Effector memory CD4-positive, alpha-beta T cell (primary cell): ENCODE results near the gene EYS.
"Not testable (repeated sequence)": the region's sequence is repeated elsewhere in the genome, so short reads cannot be mapped to it uniquely, and the experiment has no call there.

Source experiments
- DNase-seq, 3 donors: peaks; one replicate each; pipeline ENCODE4 v3.0.0-alpha.2; 2020
- H3K27ac ChIP-seq: 2 replicates; pipeline ENCODE4 v1.7.0; 2013; ENCODE audit warnings: mild to moderate bottlenecking, low read length, moderate library complexity; ENCODE audit not compliant: insufficient read depth, poor library complexity, severe bottlenecking
- H3K27me3 ChIP-seq: replicated peaks from 2 replicates; pipeline ENCODE4 v1.7.0; 2013; ENCODE audit warnings: mild to moderate bottlenecking, low read length; ENCODE audit not compliant: insufficient read depth, control insufficient read depth, poor library complexity, severe bottlenecking
- H3K36me3 ChIP-seq: 2 replicates; pipeline ENCODE4 v1.7.0; 2013; ENCODE audit warnings: mild to moderate bottlenecking, low read length, moderate library complexity; ENCODE audit not compliant: control insufficient read depth, insufficient read depth
- H3K4me1 ChIP-seq: 2 replicates; pipeline ENCODE4 v1.7.0; 2013; ENCODE audit warnings: low read length, mild to moderate bottlenecking; ENCODE audit not compliant: control insufficient read depth, insufficient read depth, poor library complexity, severe bottlenecking
- H3K4me3 ChIP-seq: 2 replicates; pipeline ENCODE4 v1.7.0; 2013; ENCODE audit warnings: low read length, low read depth, mild to moderate bottlenecking; ENCODE audit not compliant: insufficient read depth, poor library complexity, severe bottlenecking
- H3K9me3 ChIP-seq: 2 replicates; pipeline ENCODE4 v1.7.0; 2013; ENCODE audit warnings: mild to moderate bottlenecking, low read length, moderate library complexity; ENCODE audit not compliant: control insufficient read depth

Gene EYS

DNA sequence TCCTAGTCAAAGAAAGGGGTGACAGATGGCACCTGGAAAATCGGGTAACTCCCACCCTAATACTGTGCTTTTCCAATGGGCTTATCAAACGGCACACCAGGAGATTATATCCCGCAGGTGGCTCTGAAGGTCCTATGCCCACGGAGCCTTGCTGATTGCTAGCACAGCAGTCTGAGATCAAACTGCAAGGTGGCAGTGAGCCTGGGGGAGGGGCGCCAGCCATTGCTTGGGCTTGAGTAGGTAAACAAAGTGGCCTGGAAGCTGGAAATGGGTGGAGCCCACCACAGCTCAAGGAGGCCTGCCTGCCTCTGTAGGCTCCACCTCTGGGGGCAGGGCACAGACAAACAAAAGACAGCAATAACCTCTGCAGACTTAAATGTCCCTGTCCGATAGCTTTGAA is 1258.9 kb downstream of the EYS start:
- not testable (repeated sequence) for H3K27me3 ChIP-seq, H3K27ac ChIP-seq, H3K4me1 ChIP-seq, H3K36me3 ChIP-seq, DNase-seq, H3K4me3 ChIP-seq, H3K9me3 ChIP-seq

DNA sequence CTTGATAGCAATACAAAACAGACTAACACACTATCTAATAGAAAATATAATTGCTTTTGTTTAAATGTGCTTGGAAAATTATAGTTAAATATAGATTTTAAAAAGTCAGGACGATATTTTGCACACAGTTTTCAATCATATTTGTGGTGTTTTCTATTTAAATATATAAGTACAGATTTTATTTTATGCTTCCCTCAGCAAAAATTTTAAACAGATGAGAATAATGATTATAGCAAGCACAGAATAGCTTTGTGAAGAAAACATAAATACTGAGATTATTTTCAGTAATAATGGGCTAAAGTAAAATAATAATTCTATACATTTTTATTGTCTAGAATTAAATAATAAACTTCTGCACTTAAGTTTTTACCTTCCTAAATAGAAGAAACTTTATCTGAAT is 1262.0 kb downstream of the EYS start:
- H3K36me3 ChIP-seq, result no peaks in the 10 kb centered on the region
- H3K27ac ChIP-seq, result no peak overlapping the region
- H3K9me3 ChIP-seq, result no peaks in the 10 kb centered on the region
- no peak overlapping the region for H3K4me3 ChIP-seq
- DNase-seq, result no peak
- H3K27me3 ChIP-seq, result no peaks in the 10 kb centered on the region
- no peaks in the 10 kb centered on the region for H3K4me1 ChIP-seq

DNA sequence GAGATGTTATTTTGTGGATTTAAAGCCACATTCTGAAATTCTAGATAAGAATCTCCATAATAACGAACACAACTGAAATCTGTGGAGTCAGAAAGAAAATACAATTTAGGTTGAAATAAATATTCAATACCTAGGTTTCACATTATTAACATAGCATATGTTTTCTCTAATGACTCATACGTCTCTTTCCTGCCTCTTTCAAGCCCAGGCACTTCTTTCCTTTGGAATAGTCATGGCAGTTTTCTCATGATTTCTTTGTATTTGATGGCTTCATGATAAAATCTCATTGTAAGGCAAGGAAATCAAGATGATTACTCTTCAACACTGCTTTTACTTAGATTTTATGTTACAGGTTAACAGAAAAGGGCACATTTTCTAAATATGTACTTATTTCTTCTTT is 1267.8 kb downstream of the EYS start:
- DNase-seq, result no peak
- Histone ChIP-seq H3K9me3 (no peaks in the 10 kb centered on the region), H3K27ac (no peak overlapping the region), H3K4me3 (no peak overlapping the region), H3K27me3 (no peaks in the 10 kb centered on the region), H3K4me1 (no peaks in the 10 kb centered on the region), H3K36me3 (no peaks in the 10 kb centered on the region)

DNA sequence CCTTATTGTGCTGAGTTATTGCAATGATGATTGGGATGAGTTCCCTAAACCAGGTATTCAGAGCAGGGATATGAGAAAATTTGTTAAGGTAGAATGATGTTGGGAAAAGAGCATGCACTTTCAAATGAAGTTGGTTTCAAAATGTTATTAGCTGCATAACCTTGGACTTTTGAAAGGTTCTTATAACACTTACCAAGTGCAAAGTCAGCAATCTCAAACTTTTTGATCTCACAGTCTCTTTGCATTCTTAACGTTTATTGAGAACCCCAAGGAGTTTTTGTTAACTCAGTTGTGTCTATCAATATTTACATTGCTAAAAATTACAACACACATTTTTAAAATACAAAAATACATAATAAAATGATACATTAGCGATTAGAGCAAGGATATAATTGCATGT is 1269.0 kb downstream of the EYS start:
- Histone ChIP-seq H3K9me3 (no peaks in the 10 kb centered on the region), H3K4me1 (no peaks in the 10 kb centered on the region), H3K36me3 (no peaks in the 10 kb centered on the region), H3K27ac (no peak overlapping the region), H3K4me3 (no peak overlapping the region), H3K27me3 (no peaks in the 10 kb centered on the region)
- DNase-seq, result no peak

DNA sequence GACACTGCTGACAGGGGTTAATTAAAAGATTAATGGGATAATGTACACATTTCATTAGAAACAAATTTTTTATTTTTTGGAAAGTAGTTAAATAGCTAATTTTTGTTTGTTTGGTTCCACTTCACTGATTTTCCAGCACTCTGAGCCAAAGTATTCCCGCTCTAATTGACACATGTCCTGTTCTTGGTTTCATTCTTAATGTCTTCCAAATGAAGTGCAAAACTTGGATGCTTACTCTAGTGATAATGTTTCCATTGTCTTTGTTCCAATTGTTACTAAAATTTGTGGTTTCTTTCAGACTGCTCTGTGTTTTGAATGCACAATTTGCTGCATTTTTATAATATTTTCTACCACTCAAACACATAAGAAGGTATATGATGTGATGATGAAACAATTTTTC is 1277.1 kb downstream of the EYS start:
- Histone ChIP-seq H3K27me3 (no peaks in the 10 kb centered on the region), H3K9me3 (no peaks in the 10 kb centered on the region), H3K27ac (no peak overlapping the region), H3K4me1 (no peaks in the 10 kb centered on the region), H3K36me3 (no peaks in the 10 kb centered on the region), H3K4me3 (no peak overlapping the region)
- DNase-seq, result no peak

DNA sequence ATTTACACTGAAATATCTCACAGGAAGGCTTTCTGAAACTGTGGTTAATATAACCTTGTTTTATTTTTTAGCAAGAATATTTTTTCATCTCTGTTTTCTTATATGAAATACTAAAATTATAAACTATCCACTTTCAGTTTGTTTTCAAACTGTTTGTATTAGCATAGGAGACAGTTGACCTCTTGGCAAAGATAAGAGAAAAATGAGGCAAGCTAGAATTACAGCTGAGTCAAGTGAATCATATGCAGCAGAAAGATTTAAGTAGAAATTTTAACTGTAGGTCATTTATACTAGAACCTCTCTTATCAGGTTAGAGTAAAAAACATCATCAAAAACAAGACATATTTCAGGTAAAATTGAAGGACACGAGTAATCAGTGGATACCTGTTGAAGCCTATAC is 1278.8 kb downstream of the EYS start:
- H3K9me3 ChIP-seq, result no peaks in the 10 kb centered on the region
- H3K36me3 ChIP-seq, result no peaks in the 10 kb centered on the region
- no peak overlapping the region for H3K4me3 ChIP-seq
- no peak overlapping the region for H3K27ac ChIP-seq
- no peaks in the 10 kb centered on the region for H3K4me1 ChIP-seq
- DNase-seq, result no peak
- H3K27me3 ChIP-seq, result no peaks in the 10 kb centered on the region

DNA sequence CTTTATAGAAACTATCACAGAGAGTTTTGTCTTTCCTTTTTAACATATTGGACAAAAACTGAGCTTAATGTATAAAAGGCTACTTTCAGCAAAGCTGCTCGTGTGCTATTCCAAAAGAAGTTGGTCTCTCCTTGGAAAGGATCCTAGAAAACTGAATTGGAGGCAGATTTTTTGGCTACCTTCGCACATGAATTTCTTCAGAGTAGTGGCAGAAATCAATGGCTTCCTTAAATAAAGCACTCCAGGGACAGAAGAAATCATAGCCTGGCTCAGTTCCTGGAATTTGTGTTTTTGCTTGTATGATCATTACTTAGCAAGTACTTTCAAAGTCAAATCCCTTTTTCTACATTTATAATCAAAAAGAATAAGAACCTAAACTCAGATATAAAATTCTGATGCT is 1291.1 kb downstream of the EYS start:
- no peak for DNase-seq
- no peaks in the 10 kb centered on the region for H3K36me3 ChIP-seq
- no peaks in the 10 kb centered on the region for H3K9me3 ChIP-seq
- H3K4me1 ChIP-seq, result no peaks in the 10 kb centered on the region
- no peak overlapping the region for H3K27ac ChIP-seq
- H3K4me3 ChIP-seq, result no peak overlapping the region
- H3K27me3 ChIP-seq, result no peaks in the 10 kb centered on the region

DNA sequence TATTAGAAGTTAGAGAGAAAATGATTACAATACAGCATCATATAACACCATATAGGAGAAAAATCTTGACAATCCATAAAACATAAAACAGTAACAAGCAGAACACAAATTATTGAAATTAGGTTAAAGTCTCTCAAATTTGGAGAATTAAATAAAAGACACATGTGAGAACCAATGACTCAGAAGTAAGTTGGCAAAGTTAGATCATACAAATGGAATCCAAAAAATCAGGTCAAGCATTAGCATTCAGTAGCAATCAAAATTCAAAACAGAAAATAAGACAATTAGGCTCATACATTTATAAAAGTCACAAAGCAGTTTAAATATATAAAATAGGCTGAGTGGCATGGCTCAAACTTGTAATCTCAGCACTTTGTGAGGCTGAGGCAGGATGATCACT is 1295.8 kb downstream of the EYS start:
- DNase-seq, result no peak
- H3K4me3 ChIP-seq, result no peak overlapping the region
- H3K27ac ChIP-seq, result no peak overlapping the region
- H3K27me3 ChIP-seq, result no peaks in the 10 kb centered on the region
- no peaks in the 10 kb centered on the region for H3K9me3 ChIP-seq
- no peaks in the 10 kb centered on the region for H3K4me1 ChIP-seq
- no peaks in the 10 kb centered on the region for H3K36me3 ChIP-seq

DNA sequence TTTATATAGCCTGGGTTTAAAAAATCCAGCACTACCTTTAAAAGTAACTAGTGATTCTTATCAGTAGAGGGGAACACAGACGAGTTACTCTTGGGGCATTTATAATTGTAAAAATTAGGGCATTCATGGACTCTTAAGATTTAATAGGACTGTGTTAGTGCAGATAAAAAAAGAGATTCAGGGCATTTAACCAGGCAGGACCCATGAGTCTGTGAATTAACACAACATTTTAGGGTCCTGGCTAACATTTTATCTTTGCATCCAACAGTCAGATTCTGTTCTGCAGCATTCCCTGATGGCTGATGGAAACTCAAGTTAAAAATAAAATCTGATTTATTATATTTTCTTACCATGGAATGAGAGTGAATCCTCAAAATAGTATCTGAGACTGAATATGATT is 1297.1 kb downstream of the EYS start:
- DNase-seq, result no peak
- Histone ChIP-seq H3K9me3 (no peaks in the 10 kb centered on the region), H3K27ac (no peak overlapping the region), H3K27me3 (no peaks in the 10 kb centered on the region), H3K4me3 (no peak overlapping the region), H3K36me3 (no peaks in the 10 kb centered on the region), H3K4me1 (no peaks in the 10 kb centered on the region)

DNA sequence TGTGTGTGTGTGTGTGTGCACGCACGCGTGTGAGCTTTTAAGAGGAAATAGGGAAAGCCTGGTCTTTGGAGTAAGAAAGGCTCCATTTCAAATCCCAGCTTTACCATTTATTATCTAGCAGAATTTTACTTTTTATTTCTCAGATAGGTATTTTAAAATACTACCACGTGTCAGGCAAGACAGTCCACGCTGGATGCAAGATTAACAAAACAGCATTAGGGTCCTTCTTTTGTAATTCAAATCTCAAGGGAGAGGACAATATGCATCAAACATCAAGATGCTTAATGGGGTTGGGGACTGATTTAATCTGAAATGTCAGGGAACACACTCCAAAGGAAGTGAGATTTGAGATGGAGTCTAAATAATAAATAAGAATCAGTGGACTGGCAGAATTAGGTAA is 1302.6 kb downstream of the EYS start:
- no peak overlapping the region for H3K27ac ChIP-seq
- no peaks in the 10 kb centered on the region for H3K4me1 ChIP-seq
- H3K4me3 ChIP-seq, result no peak overlapping the region
- H3K36me3 ChIP-seq, result no peaks in the 10 kb centered on the region
- no peaks in the 10 kb centered on the region for H3K9me3 ChIP-seq
- no peak for DNase-seq
- no peaks in the 10 kb centered on the region for H3K27me3 ChIP-seq

DNA sequence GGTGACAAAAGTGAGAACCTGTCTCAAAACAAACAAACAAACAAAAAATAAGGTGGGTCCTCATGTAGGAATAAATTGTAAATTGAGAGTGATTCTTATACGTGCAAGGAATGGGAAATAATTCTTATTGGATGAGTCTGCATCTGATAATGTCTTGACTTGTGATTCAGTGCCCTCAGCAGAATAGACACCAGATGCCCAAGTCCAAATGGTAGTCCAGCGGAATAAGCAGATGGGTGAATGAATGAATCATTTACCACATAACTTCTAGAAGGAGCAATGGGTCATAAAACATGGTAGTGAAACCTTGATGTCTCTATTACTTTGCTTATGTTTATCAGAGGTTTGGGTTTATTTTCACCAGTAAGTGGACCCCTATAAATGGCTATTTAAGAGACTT is 1323.7 kb downstream of the EYS start:
- no peaks in the 10 kb centered on the region for H3K4me1 ChIP-seq

More for the DNA sequence above, 1323.7 kb downstream of the EYS start:
- H3K36me3 ChIP-seq, result no peaks in the 10 kb centered on the region
- H3K9me3 ChIP-seq, result no peaks in the 10 kb centered on the region
- H3K27ac ChIP-seq, result no peak overlapping the region
- DNase-seq, result no peak
- no peaks in the 10 kb centered on the region for H3K27me3 ChIP-seq
- H3K4me3 ChIP-seq, result no peak overlapping the region
